Mesenchymal stem cell (in vitro differentiated cells and primary cell): ENCODE data around the gene PDK3. TPM values are rescaled to one million over a fixed set of nuclear protein-coding genes. Genes with fewer than 3 reads are reported as not detected.

Source experiments
- DNase-seq: peaks from one replicate; pipeline ENCODE4 v3.0.0-alpha.2; 2013
- H2AFZ ChIP-seq: one replicate; pipeline ENCODE4 v1.6.1; 2013; ENCODE audit warnings: low read depth, mild to moderate bottlenecking, control low read depth, inconsistent platforms, low read length, moderate library complexity
- H2AK5ac ChIP-seq: 2 replicates; pipeline ENCODE4 v1.6.1; 2013; ENCODE audit warnings: low read length, moderate library complexity, mild to moderate bottlenecking, inconsistent platforms; ENCODE audit not compliant: severe bottlenecking
- H2BK120ac ChIP-seq: one replicate; pipeline ENCODE4 v1.6.1; 2013; ENCODE audit warnings: low read depth, mild to moderate bottlenecking, inconsistent platforms, low read length, moderate library complexity
- H2BK12ac ChIP-seq, 2 experiments: one replicate each; pipeline ENCODE4 v1.6.1; 2013; ENCODE audit warnings: inconsistent platforms in 2 of 2, low read length in 2 of 2, mild to moderate bottlenecking in 2 of 2, moderate library complexity in 2 of 2, control low read depth in 1 of 2
- H2BK15ac ChIP-seq: one replicate; pipeline ENCODE4 v1.6.1; 2013; ENCODE audit warnings: mild to moderate bottlenecking, low read depth, inconsistent platforms; ENCODE audit not compliant: poor library complexity, severe bottlenecking
- H2BK5ac ChIP-seq: 2 replicates; pipeline ENCODE4 v1.6.1; 2013; ENCODE audit warnings: low read depth, mild to moderate bottlenecking, low read length, control low read depth, inconsistent platforms; ENCODE audit not compliant: poor library complexity, severe bottlenecking
- H3K14ac ChIP-seq, 2 experiments: one replicate each; pipeline ENCODE4 v1.6.1; 2013; ENCODE audit warnings: inconsistent platforms in 2 of 2, low read length in 2 of 2, control low read depth in 1 of 2, mild to moderate bottlenecking in 1 of 2, moderate library complexity in 1 of 2
- H3K18ac ChIP-seq, 2 experiments: one replicate each; pipeline ENCODE4 v1.6.1; 2013; ENCODE audit warnings: inconsistent platforms in 2 of 2, low read length in 2 of 2, control low read depth in 1 of 2, low read depth in 1 of 2, mild to moderate bottlenecking in 1 of 2
- H3K23ac ChIP-seq, 2 experiments: one replicate each; pipeline ENCODE4 v1.6.1; 2013; ENCODE audit warnings: inconsistent platforms in 2 of 2, low read length in 2 of 2, mild to moderate bottlenecking in 2 of 2, moderate library complexity in 2 of 2, control low read depth in 1 of 2
- H3K27ac ChIP-seq: 2 replicates; pipeline ENCODE4 v1.5.1; 2013; ENCODE audit warnings: mild to moderate bottlenecking, moderate library complexity, low read length, control low read depth, inconsistent platforms; ENCODE audit not compliant: poor library complexity, severe bottlenecking
- H3K27me3 ChIP-seq, 2 experiments: 2 replicates each; pipeline versions ENCODE4 v1.6.1 to v1.7.0; 2013; ENCODE audit warnings: low read length in 2 of 2, mild to moderate bottlenecking in 2 of 2, moderate library complexity in 2 of 2, control low read depth in 1 of 2, inconsistent platforms in 1 of 2; ENCODE audit not compliant: control insufficient read depth in 1 of 2, insufficient read depth in 1 of 2
- H3K36me3 ChIP-seq, 2 experiments: 2 replicates each; pipeline versions ENCODE4 v1.6.1 to v1.7.0; 2013; ENCODE audit warnings: low read length in 2 of 2, control low read depth in 1 of 2, inconsistent platforms in 1 of 2, low read depth in 1 of 2, mild to moderate bottlenecking in 1 of 2; ENCODE audit not compliant: insufficient read depth in 2 of 2, control insufficient read depth in 1 of 2
- H3K4ac ChIP-seq, 2 experiments: one replicate each; pipeline ENCODE4 v1.6.1; 2013; ENCODE audit warnings: inconsistent platforms in 2 of 2, low read length in 2 of 2, mild to moderate bottlenecking in 2 of 2, moderate library complexity in 2 of 2, control low read depth in 1 of 2, low read depth in 1 of 2
- H3K4me1 ChIP-seq: 2 replicates; pipeline ENCODE4 v1.6.1; 2013; ENCODE audit warnings: low read depth, low read length, control low read depth; ENCODE audit not compliant: control insufficient read depth, insufficient read depth
- H3K4me2 ChIP-seq: 2 replicates; pipeline ENCODE4 v1.6.1; 2013; ENCODE audit warnings: low read length, mild to moderate bottlenecking, inconsistent platforms; ENCODE audit not compliant: poor library complexity, severe bottlenecking
- H3K4me3 ChIP-seq, 2 experiments: 2 replicates each; pipeline versions ENCODE4 v1.5.1 to v1.7.0; 2013; ENCODE audit warnings: low read length in 2 of 2, mild to moderate bottlenecking in 2 of 2, control low read depth in 1 of 2, low read depth in 1 of 2; ENCODE audit not compliant: insufficient read depth in 1 of 2
- H3K79me1 ChIP-seq: replicated peaks from 2 replicates; pipeline ENCODE4 v1.6.1; 2013; ENCODE audit warnings: mild to moderate bottlenecking, control low read depth, low read length, inconsistent platforms; ENCODE audit not compliant: poor library complexity, severe bottlenecking
- H3K9ac ChIP-seq: 2 replicates; pipeline ENCODE4 v1.7.0; 2013; ENCODE audit warnings: mild to moderate bottlenecking, low read length, moderate library complexity
- H3K9me3 ChIP-seq: 2 replicates; pipeline ENCODE4 v1.7.0; 2013; ENCODE audit warnings: mild to moderate bottlenecking, low read length; ENCODE audit not compliant: control insufficient read depth
- H4K8ac ChIP-seq: one replicate; pipeline ENCODE4 v1.6.1; 2013; ENCODE audit warnings: inconsistent platforms, mild to moderate bottlenecking, low read length, moderate library complexity
- H4K91ac ChIP-seq: one replicate; pipeline ENCODE4 v1.6.1; 2013; ENCODE audit warnings: mild to moderate bottlenecking, low read length, inconsistent platforms
- WGBS: methylation state at CpG from one replicate; pipeline ENCODE4 v1.1.7; 2013; ENCODE audit warnings: mixed read lengths; 5-methylcytosine and 5-hydroxymethylcytosine counted together
- polyA plus RNA-seq, 2 experiments: library from polyadenylated mRNA; stranded (reverse); fragments of 200-250 nt; gene quantifications; one replicate each; pipeline ENCODE4 v1.2.3, GENCODE V29; 2013

The PDK3 gene
- polyA plus RNA-seq (2013, experiment 1 of 2) = 2.3 TPM
- 2.1 TPM for polyA plus RNA-seq (2013, experiment 2 of 2)

- Histone ChIP-seq H3K4me3 (peak within 1 kb of the TSS; percentile 69 to 79), H3K4me2 (peak within 1 kb of the TSS; percentile 70), H2BK15ac (no peak within 1 kb of the TSS), H2AK5ac (no peak within 1 kb of the TSS), H2AFZ (no peak within 1 kb of the TSS), H3K27me3 (peaks cover 0 to 4% of the 10 kb centered on the region in 2 experiments), H3K4ac (no peak within 1 kb of the TSS), H3K23ac (no peak within 1 kb of the TSS), H3K9me3 (no peaks in the 10 kb centered on the region), H3K9ac (peak within 1 kb of the TSS; percentile 84), H2BK120ac (no peak within 1 kb of the TSS), H3K27ac (peak within 1 kb of the TSS; percentile 29), H2BK5ac (no peak within 1 kb of the TSS), H2BK12ac (no peak within 1 kb of the TSS), H3K14ac (no peak within 1 kb of the TSS), H3K79me1 (no peaks in the 10 kb centered on the region), H4K91ac (no peak within 1 kb of the TSS), H3K18ac (peak within 1 kb of the TSS in 1 of 2 experiments; percentile 84), H3K4me1 (peaks cover 1% of the 10 kb centered on the region), H4K8ac (peak within 1 kb of the TSS; percentile 17), H3K36me3 (no peaks in the 10 kb centered on the region)
- whole genome bisulfite sequencing = 0% methylated on average over 27 of the region's 83 CpGs
- peak; percentile 82 for DNase-seq
These were observed at the start of gene PDK3 for GRCh38 chrX:24464836-24465531. TSS of gene PDK3 (plus strand) at chrX:24465286. CDS start at chrX:24465456, 170 bp downstream.

GRCh38 chrX:24415921-24416320, 49.2 kb upstream of the PDK3 start:
- Histone ChIP-seq H3K23ac (no peak overlapping the region), H3K9me3 (peaks cover 9% of the 10 kb centered on the region), H2BK5ac (no peak overlapping the region), H2BK120ac (no peak overlapping the region), H4K91ac (no peak overlapping the region), H3K36me3 (no peaks in the 10 kb centered on the region), H3K18ac (no peak overlapping the region), H3K79me1 (no peaks in the 10 kb centered on the region), H3K27ac (no peak overlapping the region), H3K4ac (no peak overlapping the region), H2AK5ac (no peak overlapping the region), H2BK15ac (no peak overlapping the region), H3K27me3 (peaks cover 0 to 15% of the 10 kb centered on the region in 2 experiments), H3K14ac (no peak overlapping the region), H3K9ac (no peak overlapping the region), H3K4me1 (peaks cover 2% of the 10 kb centered on the region), H2BK12ac (no peak overlapping the region), H4K8ac (no peak overlapping the region), H3K4me2 (no peak overlapping the region), H2AFZ (no peak overlapping the region), H3K4me3 (no peak overlapping the region)
- 92% methylated on average over 2 of the region's 5 CpGs for WGBS
- DNase-seq = no peak

DNA sequence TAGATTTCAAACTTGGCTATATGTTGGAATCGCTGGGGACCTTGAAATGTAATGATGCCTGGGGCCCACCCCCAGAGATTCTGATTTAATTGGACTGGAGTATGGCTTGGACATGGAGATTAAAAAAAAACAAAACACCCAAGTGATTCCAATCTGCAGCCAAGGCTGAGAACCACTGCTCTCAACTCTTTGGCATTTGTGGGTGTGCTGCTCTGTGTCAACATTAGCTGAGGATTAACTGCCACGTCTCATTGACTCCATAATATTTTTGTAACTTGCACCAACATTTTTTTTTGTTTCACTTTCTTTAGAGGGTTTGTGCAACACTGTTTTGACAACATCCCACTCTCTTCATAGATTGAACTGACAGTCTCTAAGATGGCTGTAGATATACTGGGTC, 41.1 kb upstream of the PDK3 start:
- Histone ChIP-seq H3K27me3 (no peaks in the 10 kb centered on the region), H2AFZ (no peak overlapping the region), H3K27ac (no peak overlapping the region), H3K9ac (peak overlapping the region; percentile 58), H3K36me3 (no peaks in the 10 kb centered on the region), H3K18ac (no peak overlapping the region), H3K79me1 (no peaks in the 10 kb centered on the region), H3K4me1 (no peaks in the 10 kb centered on the region), H3K9me3 (no peaks in the 10 kb centered on the region), H2BK5ac (no peak overlapping the region), H3K4me2 (no peak overlapping the region), H3K14ac (no peak overlapping the region), H2AK5ac (no peak overlapping the region), H3K4me3 (no peak overlapping the region), H3K4ac (no peak overlapping the region), H4K91ac (no peak overlapping the region), H2BK120ac (no peak overlapping the region), H2BK12ac (no peak overlapping the region), H4K8ac (no peak overlapping the region), H2BK15ac (no peak overlapping the region), H3K23ac (no peak overlapping the region)
- peak; percentile 2 for DNase-seq
- no CpG with 5 or more reads among the region's 2 CpGs for WGBS

DNA sequence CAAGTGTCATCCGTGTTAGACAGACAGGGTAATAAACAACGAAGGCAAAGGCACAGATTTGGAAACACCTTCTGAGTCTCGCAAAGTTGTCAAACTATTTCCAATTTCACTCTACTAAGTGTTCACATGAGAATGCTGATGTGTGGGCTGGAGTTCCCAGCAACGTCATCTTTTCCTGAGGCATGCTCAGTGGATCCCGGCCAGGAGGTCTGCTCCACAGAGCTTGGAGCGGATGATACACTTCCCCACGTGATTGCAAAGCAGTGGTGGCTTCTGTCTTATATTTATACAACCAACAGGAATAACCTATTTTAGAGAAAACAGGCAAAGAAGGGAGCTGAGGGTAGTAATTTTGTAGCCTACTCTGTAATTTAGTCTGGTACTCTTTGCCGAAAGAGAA, 40.1 kb upstream of the PDK3 start:
- Histone ChIP-seq H3K4ac (no peak overlapping the region), H2AK5ac (no peak overlapping the region), H3K79me1 (no peaks in the 10 kb centered on the region), H3K27me3 (no peaks in the 10 kb centered on the region), H4K91ac (no peak overlapping the region), H4K8ac (no peak overlapping the region), H3K27ac (no peak overlapping the region), H3K14ac (no peak overlapping the region), H3K9me3 (no peaks in the 10 kb centered on the region), H2BK5ac (no peak overlapping the region), H3K9ac (peak overlapping the region; percentile 58), H3K4me3 (peak overlapping the region in 1 of 2 experiments; percentile 22), H2AFZ (no peak overlapping the region), H3K18ac (no peak overlapping the region), H3K4me1 (no peaks in the 10 kb centered on the region), H2BK15ac (no peak overlapping the region), H3K36me3 (no peaks in the 10 kb centered on the region), H2BK120ac (no peak overlapping the region), H3K23ac (no peak overlapping the region), H3K4me2 (no peak overlapping the region), H2BK12ac (no peak overlapping the region)
- WGBS = 96% methylated on average over 3 of the region's 8 CpGs
- DNase-seq = no peak
